ENCODE data around the gene WASL.

DNA sequence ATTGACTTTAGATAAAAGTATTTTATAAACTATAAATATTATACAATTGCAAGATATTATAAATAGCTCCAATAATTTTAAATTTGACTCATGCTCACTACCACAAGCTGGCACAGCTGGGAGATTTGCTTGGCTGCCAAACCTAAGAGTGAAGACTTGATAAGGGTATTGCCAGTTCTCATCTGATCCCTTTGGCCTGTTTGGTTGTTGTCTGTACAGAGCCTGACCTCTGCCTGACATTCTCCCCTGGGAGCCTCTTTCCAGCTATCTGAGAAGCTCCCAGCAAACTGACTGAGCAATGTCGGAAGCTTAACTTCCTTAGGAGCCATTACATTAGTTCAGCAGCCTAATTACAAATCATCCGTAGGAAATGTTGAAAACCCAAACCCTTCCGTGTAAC lies 103.3 kb downstream of the WASL start:
- TF ChIP-seq GATA2 (IDR thresholded peaks at IDR 0.05; ENCODE audit: low read depth, low read length) (no peak), GATA3 (IDR thresholded peaks at IDR 0.05; ENCODE audit: low read depth, low read length) (no peak)
